DND-41 (cell line): ENCODE results near the gene PEX11G.

ENCODE experiments used
- ATAC-seq: fragments of 200-7000 bp; cut with Tn5 transposase; 3 replicates; pipeline ENCODE4 v1.9.1; 2021; ENCODE audit warnings: low read depth; ENCODE audit not compliant: insufficient read depth
- DNase-seq: peaks from one replicate; pipeline ENCODE4 v3.0.0-alpha.2; 2020
- H2AFZ ChIP-seq: 2 replicates; pipeline ENCODE4 v1.6.0; 2012; ENCODE audit warnings: low read depth, low read length
- H3K27ac ChIP-seq: 2 replicates; pipeline ENCODE4 v1.5.1; 2012; ENCODE audit warnings: low read length, inconsistent platforms
- H3K27me3 ChIP-seq: fragments of 200-600 bp; sonication (generic); 2 replicates; pipeline ENCODE4 v1.6.0; 2012; ENCODE audit warnings: low read length, mild to moderate bottlenecking, inconsistent platforms; ENCODE audit not compliant: insufficient read depth, poor library complexity
- H3K36me3 ChIP-seq: 2 replicates; pipeline ENCODE4 v1.5.1; 2012; ENCODE audit warnings: low read length, inconsistent platforms; ENCODE audit not compliant: insufficient read depth
- H3K4me1 ChIP-seq: 2 replicates; pipeline ENCODE4 v1.5.1; 2012; ENCODE audit warnings: mild to moderate bottlenecking, low read length; ENCODE audit not compliant: insufficient read depth
- H3K4me2 ChIP-seq: 2 replicates; pipeline ENCODE4 v1.6.0; 2012; ENCODE audit warnings: mild to moderate bottlenecking, moderate library complexity, low read length, inconsistent platforms; ENCODE audit not compliant: insufficient read depth
- H3K4me3 ChIP-seq, 2 experiments: fragments of 200-600 bp in 1 of 2; shearing (Covaris generic) in 1 of 2; 2 replicates each; pipeline ENCODE4 v1.5.1; 2012 to 2016; ENCODE audit warnings: inconsistent platforms in 2 of 2, low read length in 2 of 2, mild to moderate bottlenecking in 2 of 2, low read depth in 1 of 2, moderate library complexity in 1 of 2
- H3K79me2 ChIP-seq: 2 replicates; pipeline ENCODE4 v1.6.0; 2012; ENCODE audit warnings: low read length, inconsistent platforms; ENCODE audit not compliant: insufficient read depth
- H3K9ac ChIP-seq: 2 replicates; pipeline ENCODE4 v1.6.0; 2012; ENCODE audit warnings: low read depth, mild to moderate bottlenecking, inconsistent platforms, low read length, moderate library complexity
- H3K9me3 ChIP-seq: 2 replicates; pipeline ENCODE4 v1.5.1; 2012; ENCODE audit warnings: low read length, moderate library complexity, mild to moderate bottlenecking, inconsistent platforms; ENCODE audit not compliant: insufficient read depth, severe bottlenecking
- H4K20me1 ChIP-seq: 2 replicates; pipeline ENCODE4 v1.6.0; 2012; ENCODE audit warnings: low read length; ENCODE audit not compliant: insufficient read depth
- EZH2 ChIP-seq: IDR thresholded peaks from 3 replicates; pipeline ENCODE4 v1.6.1; 2012; ENCODE audit warnings: borderline replicate concordance, low read depth, mild to moderate bottlenecking, moderate library complexity, low read length, inconsistent platforms; ENCODE audit not compliant: severe bottlenecking
- TF ChIP-seq, protein P1 (sequence below): IDR thresholded peaks from 2 replicates; pipeline ENCODE4 v1.5.1; 2012; ENCODE audit warnings: borderline replicate concordance, low read length, moderate library complexity, mild to moderate bottlenecking; ENCODE audit not compliant: poor library complexity, severe bottlenecking; ENCODE audit errors: extremely low read depth

PEX11G gene

DNA sequence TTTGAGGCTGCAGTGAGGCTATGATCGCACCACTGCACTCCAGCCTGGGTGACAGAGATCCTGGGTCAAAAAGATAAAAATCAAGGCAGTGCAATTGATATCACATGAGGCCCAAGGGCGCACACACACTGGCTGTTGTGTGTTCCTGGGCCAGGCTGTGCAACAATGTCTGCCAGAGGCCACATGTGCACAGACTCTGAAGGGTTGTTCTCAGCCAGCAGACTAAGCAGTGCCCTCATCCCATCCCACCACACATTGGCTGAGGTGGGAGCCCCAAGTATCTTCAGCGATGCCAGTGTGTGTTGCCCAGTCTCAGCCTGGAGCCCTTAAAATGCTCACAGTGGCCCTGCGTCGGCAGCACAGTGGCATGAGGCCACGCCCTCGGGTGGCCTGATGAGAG lies 12.6 kb downstream of the PEX11G start:
- Histone ChIP-seq H3K4me2 (no peak overlapping the region), H4K20me1 (0 out of 2 replicates have a peak, but pooled peaks cover 3% of the 10 kb centered on the region), H3K4me1 (no peaks in the 10 kb centered on the region), H3K27me3 (no peaks in the 10 kb centered on the region), H3K79me2 (no peaks in the 10 kb centered on the region), H3K9me3 (no peaks in the 10 kb centered on the region), H3K9ac (no peak overlapping the region), H3K36me3 (peaks cover 12% of the 10 kb centered on the region), H2AFZ (no peak overlapping the region), H3K4me3 (no peak overlapping the region), H3K27ac (no peak overlapping the region)
- TF ChIP-seq EZH2, result no peak
- TF ChIP-seq, protein P1, sequence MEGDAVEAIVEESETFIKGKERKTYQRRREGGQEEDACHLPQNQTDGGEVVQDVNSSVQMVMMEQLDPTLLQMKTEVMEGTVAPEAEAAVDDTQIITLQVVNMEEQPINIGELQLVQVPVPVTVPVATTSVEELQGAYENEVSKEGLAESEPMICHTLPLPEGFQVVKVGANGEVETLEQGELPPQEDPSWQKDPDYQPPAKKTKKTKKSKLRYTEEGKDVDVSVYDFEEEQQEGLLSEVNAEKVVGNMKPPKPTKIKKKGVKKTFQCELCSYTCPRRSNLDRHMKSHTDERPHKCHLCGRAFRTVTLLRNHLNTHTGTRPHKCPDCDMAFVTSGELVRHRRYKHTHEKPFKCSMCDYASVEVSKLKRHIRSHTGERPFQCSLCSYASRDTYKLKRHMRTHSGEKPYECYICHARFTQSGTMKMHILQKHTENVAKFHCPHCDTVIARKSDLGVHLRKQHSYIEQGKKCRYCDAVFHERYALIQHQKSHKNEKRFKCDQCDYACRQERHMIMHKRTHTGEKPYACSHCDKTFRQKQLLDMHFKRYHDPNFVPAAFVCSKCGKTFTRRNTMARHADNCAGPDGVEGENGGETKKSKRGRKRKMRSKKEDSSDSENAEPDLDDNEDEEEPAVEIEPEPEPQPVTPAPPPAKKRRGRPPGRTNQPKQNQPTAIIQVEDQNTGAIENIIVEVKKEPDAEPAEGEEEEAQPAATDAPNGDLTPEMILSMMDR, result no peak
- DNase-seq (no peak), ATAC-seq (no peak)

DNA sequence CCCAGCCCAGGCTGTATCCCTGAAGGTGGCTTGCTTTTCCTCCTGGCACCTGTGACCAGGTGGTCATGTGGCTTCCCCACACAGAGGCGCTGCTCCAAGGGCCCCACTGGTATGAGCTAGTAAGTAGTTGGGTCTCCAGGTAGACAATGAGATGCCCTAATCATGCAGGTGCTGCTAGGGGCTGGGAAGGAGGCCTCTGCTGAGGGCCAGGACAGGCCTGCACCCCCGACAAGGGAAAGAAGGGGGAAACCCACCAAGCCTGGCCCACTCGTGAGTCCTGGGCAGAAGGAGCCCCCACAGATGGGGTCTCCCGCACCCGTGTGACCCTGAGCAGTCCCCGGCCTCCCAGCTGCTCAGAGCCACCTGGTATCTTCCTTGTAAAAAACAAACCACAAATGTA lies 13.2 kb downstream of the PEX11G start:
- no peak overlapping the region for H2AFZ ChIP-seq
- no peaks in the 10 kb centered on the region for H3K27me3 ChIP-seq
- H3K9me3 ChIP-seq, result no peaks in the 10 kb centered on the region
- H3K4me1 ChIP-seq, result no peaks in the 10 kb centered on the region
- ATAC-seq, result no peak
- no peaks in the 10 kb centered on the region for H3K79me2 ChIP-seq
- H3K9ac ChIP-seq, result no peak overlapping the region
- TF ChIP-seq, protein P1, result no peak
- no peak for TF ChIP-seq EZH2
- H4K20me1 ChIP-seq, result 0 out of 2 replicates have a peak, but pooled peaks cover 3% of the 10 kb centered on the region
- H3K4me2 ChIP-seq, result no peak overlapping the region
- no peak overlapping the region for H3K4me3 ChIP-seq
- peaks cover 18% of the 10 kb centered on the region for H3K36me3 ChIP-seq
- DNase-seq, result no peak
- no peak overlapping the region for H3K27ac ChIP-seq

DNA sequence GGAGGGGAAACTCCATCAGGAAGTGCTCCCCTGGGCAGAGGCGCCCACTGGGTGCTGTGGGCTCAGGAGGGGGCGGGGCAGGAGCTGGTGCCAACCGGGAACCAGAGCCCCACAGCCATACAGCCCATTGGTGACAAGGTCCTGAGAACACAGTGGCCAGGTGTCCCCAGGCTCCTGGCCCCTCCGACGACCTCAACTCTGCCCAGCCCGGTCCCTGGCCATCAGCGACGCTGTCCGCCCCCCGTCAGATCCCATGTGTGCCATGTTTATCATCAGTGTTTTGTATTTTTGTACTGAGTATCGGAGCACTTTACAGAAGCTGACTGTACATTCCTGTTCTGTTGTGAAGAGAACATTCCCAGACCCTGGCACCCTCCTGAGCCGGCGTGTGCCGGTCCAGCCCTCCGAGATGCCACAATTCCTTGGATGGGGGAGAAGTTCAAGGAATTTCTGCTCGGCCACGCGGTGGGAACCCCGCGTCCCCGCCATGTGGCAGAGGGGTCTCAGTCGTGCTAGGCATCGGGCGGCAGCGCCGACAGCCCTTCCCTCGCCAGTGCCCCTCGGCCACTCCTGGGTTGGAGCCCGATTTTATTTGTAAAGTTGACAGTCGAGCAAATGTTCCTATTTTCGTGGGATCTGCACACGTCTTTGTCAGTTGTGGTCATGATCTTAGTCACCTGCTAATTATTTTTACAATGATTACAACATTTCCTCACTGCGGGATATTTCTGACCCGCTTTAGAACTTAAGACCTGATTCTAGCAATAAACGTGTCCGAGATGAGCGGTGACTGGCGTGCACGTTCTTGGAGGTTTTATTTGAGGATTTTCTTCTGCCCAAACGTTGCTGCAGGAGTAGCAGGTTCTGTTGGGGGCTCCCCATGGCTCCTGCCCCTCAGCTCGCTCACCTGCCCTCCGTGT lies 16.9 kb downstream of the PEX11G start:
- ATAC-seq (no peak), DNase-seq (no peak)
- H3K27me3 ChIP-seq, result no peaks in the 10 kb centered on the region
- H4K20me1 ChIP-seq, result 0 out of 2 replicates have a peak, but pooled peaks cover 1% of the 10 kb centered on the region
- no peaks in the 10 kb centered on the region for H3K9me3 ChIP-seq
- no peak overlapping the region for H3K9ac ChIP-seq
- no peak overlapping the region for H2AFZ ChIP-seq
- H3K4me1 ChIP-seq, result no peaks in the 10 kb centered on the region
- H3K4me3 ChIP-seq, result no peak overlapping the region
- peaks cover 52% of the 10 kb centered on the region for H3K36me3 ChIP-seq
- no peak overlapping the region for H3K27ac ChIP-seq
- no peak overlapping the region for H3K4me2 ChIP-seq
- H3K79me2 ChIP-seq, result no peaks in the 10 kb centered on the region
- TF ChIP-seq, protein P1, result no peak
